ENCODE data around the gene SBF2.
"Not testable (repeated sequence)": the region's sequence is repeated elsewhere in the genome, so short reads cannot be mapped to it uniquely, and the experiment has no call there.

SBF2 gene

GRCh38 chr11:10158461-10158860 lies 135.6 kb downstream of the SBF2 start:
- 0 out of 2 replicates have a peak, but pooled peaks cover 6% of the 10 kb centered on the region for H3K4me1 ChIP-seq (ENCODE audit: control insufficient read depth, insufficient read depth, low read length)
- H3K9me3 ChIP-seq (ENCODE audit: control insufficient read depth, insufficient read depth, low read depth, low read length): peaks cover 12% of the 10 kb centered on the region; the same call in 1 of the 2 replicates
- H3K4me3 ChIP-seq (ENCODE audit: low read depth, low read length): no peak overlapping the region
- H3K27ac ChIP-seq (ENCODE audit: low read depth, low read length): no peak overlapping the region
- H3K27me3 ChIP-seq (ENCODE audit: control insufficient read depth, insufficient read depth, low read length): no peaks in the 10 kb centered on the region
- no peaks in the 10 kb centered on the region for H3K36me3 ChIP-seq (ENCODE audit: control insufficient read depth, insufficient read depth, low read length)
- H3K9ac ChIP-seq (ENCODE audit: low read length): no peak overlapping the region

GRCh38 chr11:10155793-10156490 lies 138.1 kb downstream of the SBF2 start:
- 0 out of 2 replicates have a peak, but pooled peaks cover 4% of the 10 kb centered on the region for H3K4me1 ChIP-seq (ENCODE audit: control insufficient read depth, insufficient read depth, low read length)
- no peak overlapping the region for H3K27ac ChIP-seq (ENCODE audit: low read depth, low read length)
- no peaks in the 10 kb centered on the region for H3K36me3 ChIP-seq (ENCODE audit: control insufficient read depth, insufficient read depth, low read length)
- H3K9me3 ChIP-seq (ENCODE audit: control insufficient read depth, insufficient read depth, low read depth, low read length): peaks cover 12% of the 10 kb centered on the region; the same call in 1 of the 2 replicates
- H3K4me3 ChIP-seq (ENCODE audit: low read depth, low read length): no peak overlapping the region
- no peak overlapping the region for H3K9ac ChIP-seq (ENCODE audit: low read length)
- no peaks in the 10 kb centered on the region for H3K27me3 ChIP-seq (ENCODE audit: control insufficient read depth, insufficient read depth, low read length)

- H3K4me1 ChIP-seq (ENCODE audit: control insufficient read depth, insufficient read depth, low read length): no peaks in the 10 kb centered on the region
- H3K4me3 ChIP-seq (ENCODE audit: low read depth, low read length): no peak overlapping the region
- no peak overlapping the region for H3K27ac ChIP-seq (ENCODE audit: low read depth, low read length)
- H3K27me3 ChIP-seq (ENCODE audit: control insufficient read depth, insufficient read depth, low read length): no peaks in the 10 kb centered on the region
- no peak overlapping the region for H3K9ac ChIP-seq (ENCODE audit: low read length)
- peaks cover 6% of the 10 kb centered on the region; the same call in 1 of the 2 replicates for H3K9me3 ChIP-seq (ENCODE audit: control insufficient read depth, insufficient read depth, low read depth, low read length)
- no peaks in the 10 kb centered on the region for H3K36me3 ChIP-seq (ENCODE audit: control insufficient read depth, insufficient read depth, low read length)
Measured at GRCh38 chr11:10150800-10151199, 143.2 kb downstream of the SBF2 start.

GRCh38 chr11:10149553-10149952 lies 144.5 kb downstream of the SBF2 start:
- Histone ChIP-seq H3K9me3 (ENCODE audit: control insufficient read depth, insufficient read depth, low read depth, low read length) (peaks cover 6% of the 10 kb centered on the region; the same call in 1 of the 2 replicates), H3K4me1 (ENCODE audit: control insufficient read depth, insufficient read depth, low read length) (no peaks in the 10 kb centered on the region), H3K36me3 (ENCODE audit: control insufficient read depth, insufficient read depth, low read length) (no peaks in the 10 kb centered on the region), H3K9ac (ENCODE audit: low read length) (no peak overlapping the region), H3K27me3 (ENCODE audit: control insufficient read depth, insufficient read depth, low read length) (no peaks in the 10 kb centered on the region), H3K27ac (ENCODE audit: low read depth, low read length) (no peak overlapping the region), H3K4me3 (ENCODE audit: low read depth, low read length) (no peak overlapping the region)

- H3K4me3 ChIP-seq (ENCODE audit: low read depth, low read length): no peak overlapping the region
- peaks cover 6% of the 10 kb centered on the region; the same call in 1 of the 2 replicates for H3K9me3 ChIP-seq (ENCODE audit: control insufficient read depth, insufficient read depth, low read depth, low read length)
- no peaks in the 10 kb centered on the region for H3K36me3 ChIP-seq (ENCODE audit: control insufficient read depth, insufficient read depth, low read length)
- no peak overlapping the region for H3K9ac ChIP-seq (ENCODE audit: low read length)
- no peak overlapping the region for H3K27ac ChIP-seq (ENCODE audit: low read depth, low read length)
- no peaks in the 10 kb centered on the region for H3K27me3 ChIP-seq (ENCODE audit: control insufficient read depth, insufficient read depth, low read length)
- H3K4me1 ChIP-seq (ENCODE audit: control insufficient read depth, insufficient read depth, low read length): no peaks in the 10 kb centered on the region
Measured at GRCh38 chr11:10147195-10147594, 146.8 kb downstream of the SBF2 start.

GRCh38 chr11:10144954-10145353 lies 149.1 kb downstream of the SBF2 start:
- Histone ChIP-seq H3K9me3 (ENCODE audit: control insufficient read depth, insufficient read depth, low read depth, low read length) (peaks cover 6% of the 10 kb centered on the region; the same call in 1 of the 2 replicates), H3K4me3 (ENCODE audit: low read depth, low read length) (no peak overlapping the region), H3K27ac (ENCODE audit: low read depth, low read length) (no peak overlapping the region), H3K36me3 (ENCODE audit: control insufficient read depth, insufficient read depth, low read length) (no peaks in the 10 kb centered on the region), H3K9ac (ENCODE audit: low read length) (no peak overlapping the region), H3K27me3 (ENCODE audit: control insufficient read depth, insufficient read depth, low read length) (no peaks in the 10 kb centered on the region), H3K4me1 (ENCODE audit: control insufficient read depth, insufficient read depth, low read length) (peaks cover 2% of the 10 kb centered on the region; the same call in 1 of the 2 replicates)

- H3K4me3 ChIP-seq (ENCODE audit: low read depth, low read length): no peak overlapping the region
- H3K27me3 ChIP-seq (ENCODE audit: control insufficient read depth, insufficient read depth, low read length): no peaks in the 10 kb centered on the region
- no peaks in the 10 kb centered on the region for H3K36me3 ChIP-seq (ENCODE audit: control insufficient read depth, insufficient read depth, low read length)
- no peak overlapping the region for H3K27ac ChIP-seq (ENCODE audit: low read depth, low read length)
- H3K4me1 ChIP-seq (ENCODE audit: control insufficient read depth, insufficient read depth, low read length): peaks cover 2% of the 10 kb centered on the region; the same call in 1 of the 2 replicates
- H3K9me3 ChIP-seq (ENCODE audit: control insufficient read depth, insufficient read depth, low read depth, low read length): peaks cover 20% of the 10 kb centered on the region
- no peak overlapping the region for H3K9ac ChIP-seq (ENCODE audit: low read length)
Measured at GRCh38 chr11:10139656-10140055, 154.4 kb downstream of the SBF2 start.

GRCh38 chr11:10139143-10139542 lies 154.9 kb downstream of the SBF2 start:
- H3K9me3 ChIP-seq (ENCODE audit: control insufficient read depth, insufficient read depth, low read depth, low read length): peaks cover 25% of the 10 kb centered on the region

GRCh38 chr11:10134975-10135481 lies 159.0 kb downstream of the SBF2 start:
- Histone ChIP-seq H3K4me3 (ENCODE audit: low read depth, low read length) (no peak overlapping the region), H3K9me3 (ENCODE audit: control insufficient read depth, insufficient read depth, low read depth, low read length) (peaks cover 29% of the 10 kb centered on the region), H3K4me1 (ENCODE audit: control insufficient read depth, insufficient read depth, low read length) (no peaks in the 10 kb centered on the region), H3K27ac (ENCODE audit: low read depth, low read length) (no peak overlapping the region), H3K27me3 (ENCODE audit: control insufficient read depth, insufficient read depth, low read length) (no peaks in the 10 kb centered on the region), H3K36me3 (ENCODE audit: control insufficient read depth, insufficient read depth, low read length) (no peaks in the 10 kb centered on the region; the same call in 1 of the 2 replicates), H3K9ac (ENCODE audit: low read length) (no peak overlapping the region)

More at GRCh38 chr11:10139143-10139542, 154.9 kb downstream of the SBF2 start:
- no peaks in the 10 kb centered on the region for H3K36me3 ChIP-seq (ENCODE audit: control insufficient read depth, insufficient read depth, low read length)
- H3K27me3 ChIP-seq (ENCODE audit: control insufficient read depth, insufficient read depth, low read length): no peaks in the 10 kb centered on the region
- no peak overlapping the region for H3K27ac ChIP-seq (ENCODE audit: low read depth, low read length)
- no peak overlapping the region for H3K4me3 ChIP-seq (ENCODE audit: low read depth, low read length)
- H3K4me1 ChIP-seq (ENCODE audit: control insufficient read depth, insufficient read depth, low read length): peaks cover 2% of the 10 kb centered on the region; the same call in 1 of the 2 replicates
- no peak overlapping the region for H3K9ac ChIP-seq (ENCODE audit: low read length)

GRCh38 chr11:10134226-10134625 lies 159.8 kb downstream of the SBF2 start:
- H3K9me3 ChIP-seq (ENCODE audit: control insufficient read depth, insufficient read depth, low read depth, low read length): peaks cover 29% of the 10 kb centered on the region
- H3K27ac ChIP-seq (ENCODE audit: low read depth, low read length); H3K4me1 ChIP-seq (ENCODE audit: control insufficient read depth, insufficient read depth, low read length); H3K27me3 ChIP-seq (ENCODE audit: control insufficient read depth, insufficient read depth, low read length); H3K4me3 ChIP-seq (ENCODE audit: low read depth, low read length); H3K9ac ChIP-seq (ENCODE audit: low read length); H3K36me3 ChIP-seq (ENCODE audit: control insufficient read depth, insufficient read depth, low read length): not testable (repeated sequence)

GRCh38 chr11:10133251-10133650 lies 160.8 kb downstream of the SBF2 start:
- not testable (repeated sequence) for H3K4me3 ChIP-seq (ENCODE audit: low read depth, low read length); H3K4me1 ChIP-seq (ENCODE audit: control insufficient read depth, insufficient read depth, low read length); H3K9ac ChIP-seq (ENCODE audit: low read length); H3K36me3 ChIP-seq (ENCODE audit: control insufficient read depth, insufficient read depth, low read length); H3K27me3 ChIP-seq (ENCODE audit: control insufficient read depth, insufficient read depth, low read length); H3K27ac ChIP-seq (ENCODE audit: low read depth, low read length)
- H3K9me3 ChIP-seq (ENCODE audit: control insufficient read depth, insufficient read depth, low read depth, low read length): peaks cover 29% of the 10 kb centered on the region

Measured in HUES6 (cell line).